GM21717 (cell line): ENCODE results near the gene NAALADL2.
"Not testable (repeated sequence)": the region's sequence is repeated elsewhere in the genome, so short reads cannot be mapped to it uniquely, and the experiment has no call there.

Experiments used
- ATAC-seq: cut with Tn5 transposase; IDR thresholded peaks from one replicate; pipeline ENCODE4 v1.9.1; 2021; ENCODE audit warnings: mild to moderate bottlenecking, moderate library complexity; ENCODE audit not compliant: unreplicated experiment

The NAALADL2 gene

DNA sequence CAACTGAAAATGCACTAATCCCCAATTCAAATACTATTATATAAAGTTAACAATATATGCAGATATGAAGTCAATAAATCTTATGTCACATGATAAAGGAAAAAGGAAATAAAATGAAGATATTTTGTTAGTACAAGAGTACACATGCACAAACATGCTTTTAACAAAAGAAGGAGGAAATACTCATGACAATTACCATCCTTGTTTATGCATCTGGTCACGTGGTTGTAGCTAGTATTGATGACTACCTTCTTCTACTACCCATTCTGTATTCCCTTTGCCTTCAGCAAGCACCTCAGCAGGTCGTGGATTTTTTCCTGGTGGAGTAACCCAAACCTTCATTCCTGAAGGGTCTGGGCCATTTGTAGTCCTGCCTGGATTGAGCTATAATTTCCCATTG, 669.6 kb downstream of the NAALADL2 start:
- not testable (repeated sequence) for ATAC-seq

DNA sequence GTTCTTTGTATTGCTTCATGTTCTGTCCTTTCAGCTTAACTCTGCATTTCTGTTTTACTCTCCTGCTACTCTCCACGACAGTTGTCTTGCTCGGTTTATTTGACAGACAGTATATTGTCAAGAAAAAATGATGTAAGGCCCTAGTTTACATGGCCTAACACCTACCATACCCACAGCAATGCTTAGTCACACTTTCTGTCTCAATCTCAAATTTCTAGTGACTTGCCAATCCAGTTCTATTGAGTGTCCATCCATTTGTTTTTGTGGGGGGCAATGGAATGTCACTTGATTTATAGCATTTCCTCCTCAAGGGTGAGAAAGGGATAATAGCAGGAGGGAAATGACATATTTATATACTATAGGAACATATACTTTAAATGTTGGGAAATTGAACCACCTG, 676.2 kb downstream of the NAALADL2 start:
- no peak for ATAC-seq

DNA sequence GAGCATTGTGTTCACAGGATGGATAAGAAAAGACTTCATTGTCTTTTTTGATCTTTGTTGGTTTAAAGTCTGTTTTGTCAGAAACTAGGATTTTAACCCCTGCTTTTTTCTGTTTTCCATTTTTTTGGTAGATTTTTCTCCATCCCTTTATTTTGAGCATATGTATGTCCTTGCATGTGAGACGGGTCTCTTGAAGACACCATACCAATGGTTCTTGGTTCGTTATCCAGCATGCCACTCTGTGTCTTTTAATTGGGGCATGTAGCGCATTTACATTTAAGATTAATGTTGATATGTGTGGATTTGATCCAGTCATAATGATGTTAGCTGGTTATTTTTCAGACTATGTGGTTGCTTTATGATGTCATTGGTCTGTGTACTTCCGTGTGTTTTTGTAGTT, 687.0 kb downstream of the NAALADL2 start:
- no peak for ATAC-seq

DNA sequence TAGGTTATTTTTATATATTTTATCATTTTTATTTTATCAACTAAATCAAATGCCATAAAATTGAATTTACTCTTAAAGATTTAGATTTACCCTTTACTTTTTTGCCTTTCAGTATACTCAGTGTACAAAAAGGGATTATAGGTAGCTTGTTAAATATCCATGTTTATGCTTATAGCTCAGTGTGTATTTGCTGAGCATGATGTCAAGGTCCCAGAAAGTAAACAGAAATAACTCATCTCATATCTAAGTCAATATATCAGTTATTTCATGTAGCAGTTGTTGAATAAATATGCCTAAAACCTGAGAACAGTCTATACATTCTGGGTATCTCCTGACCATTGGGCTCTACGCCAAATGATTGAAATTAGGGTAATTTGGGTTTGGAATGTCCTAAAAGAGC, 693.8 kb downstream of the NAALADL2 start:
- ATAC-seq: no peak

DNA sequence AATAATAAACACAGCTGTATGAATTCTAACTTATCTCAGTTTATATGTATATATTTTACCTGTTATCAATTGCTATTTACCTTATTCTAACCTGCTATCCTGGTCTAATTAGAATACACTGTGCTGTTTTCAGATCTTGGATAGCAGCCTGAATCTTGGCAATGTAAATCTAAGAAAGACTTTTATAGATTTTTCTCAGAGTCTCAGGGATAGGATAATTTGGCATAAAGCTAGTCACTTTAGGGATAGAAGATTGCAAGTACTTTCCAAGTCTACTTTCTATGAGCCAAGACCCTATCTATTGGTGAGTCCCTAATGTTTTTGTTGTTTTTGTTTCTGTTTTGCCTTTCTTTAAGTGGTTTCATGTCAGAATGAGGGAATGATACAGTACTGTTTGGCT, 695.7 kb downstream of the NAALADL2 start:
- ATAC-seq: no peak

DNA sequence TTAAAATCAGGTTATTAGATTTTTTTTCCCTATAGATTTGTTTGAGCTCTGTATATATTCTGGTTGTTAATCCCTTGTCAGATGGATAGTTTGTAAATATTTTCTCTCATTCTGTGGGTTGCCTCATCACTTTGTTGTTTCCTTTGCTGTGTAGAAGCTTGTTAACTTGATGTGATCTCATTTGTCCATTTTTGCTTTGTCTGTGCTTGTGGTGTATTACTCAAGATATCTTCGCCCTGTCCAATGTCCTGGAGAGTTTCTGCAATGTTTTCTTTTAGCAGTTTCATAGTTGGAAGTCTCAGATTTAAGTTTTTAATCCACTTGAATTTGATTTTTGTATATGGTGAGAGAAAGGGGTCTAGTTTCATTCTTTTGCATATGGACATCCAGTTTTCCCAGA, 699.1 kb downstream of the NAALADL2 start:
- ATAC-seq: no peak

DNA sequence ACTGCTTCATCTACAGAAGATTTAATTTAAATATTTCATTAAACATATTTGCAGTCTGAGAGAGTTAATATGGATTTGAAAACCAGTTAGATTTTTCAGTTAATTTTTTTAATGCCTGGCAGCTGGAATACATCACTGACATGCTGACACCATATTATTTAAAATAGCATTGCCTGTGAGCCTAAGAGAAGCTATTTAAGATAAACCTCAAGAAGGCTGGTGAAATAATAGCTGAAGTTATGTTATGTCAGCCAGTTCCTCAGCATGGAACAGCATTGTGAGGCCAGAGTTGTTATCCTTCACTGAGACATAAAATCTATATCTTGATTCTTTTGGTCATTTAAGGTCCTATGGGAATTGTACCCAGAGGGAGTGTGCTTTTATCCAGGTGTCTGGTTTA, 705.2 kb downstream of the NAALADL2 start:
- ATAC-seq: no peak

DNA sequence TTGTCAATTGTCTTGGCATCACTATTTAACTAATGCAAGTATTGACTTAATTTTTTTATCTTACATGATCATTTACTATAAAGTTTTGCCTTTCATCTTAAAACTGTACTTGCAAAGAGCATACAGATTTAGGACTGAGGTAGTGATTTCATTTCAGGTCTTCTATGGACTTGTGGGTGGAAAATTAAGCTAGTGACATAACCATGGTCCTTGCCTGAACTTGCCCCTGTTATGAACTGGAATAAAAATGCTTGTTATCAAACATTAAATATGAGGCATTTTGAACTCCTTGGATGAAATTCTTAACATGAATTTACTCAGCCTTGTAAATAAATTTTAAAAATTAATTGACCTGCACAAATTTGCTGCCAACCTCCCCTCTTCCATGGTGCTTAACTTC, 712.0 kb downstream of the NAALADL2 start:
- no peak for ATAC-seq

DNA sequence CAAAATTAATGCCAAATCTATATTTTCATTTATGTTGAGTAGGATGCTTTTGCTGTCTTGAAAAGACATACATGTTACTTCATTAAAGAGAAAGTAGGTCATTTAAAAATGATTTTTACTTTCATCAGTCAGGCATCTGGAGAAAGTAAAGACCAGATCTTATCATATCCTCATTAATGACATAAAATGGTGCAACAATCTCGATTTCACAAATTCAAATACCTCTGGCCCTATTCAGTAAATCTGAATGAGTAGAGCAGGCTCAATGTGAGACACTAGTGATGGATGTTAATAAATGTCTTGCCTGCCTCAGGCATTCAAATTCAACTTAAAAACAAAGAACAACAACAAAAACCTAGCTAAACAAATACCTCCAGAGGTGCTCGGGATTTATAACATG, 714.1 kb downstream of the NAALADL2 start:
- no peak for ATAC-seq

DNA sequence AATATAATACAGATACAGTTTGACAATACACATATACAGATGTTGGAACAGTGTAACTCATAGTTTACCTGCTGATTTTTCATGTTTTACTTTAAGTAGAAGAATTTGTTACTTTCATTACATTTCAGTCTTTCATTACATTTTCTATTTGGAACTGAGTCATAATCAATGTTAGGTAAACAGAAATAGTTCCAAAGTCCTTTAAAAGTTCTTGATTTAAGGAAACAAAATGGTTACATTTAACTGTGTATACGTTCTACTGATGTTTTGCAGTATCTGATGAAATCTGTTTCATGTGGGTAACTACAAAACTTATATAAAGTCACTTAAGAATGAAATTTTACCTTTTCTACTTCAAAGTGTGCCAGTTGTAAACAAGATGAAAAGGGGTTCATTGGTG, 721.2 kb downstream of the NAALADL2 start:
- no peak for ATAC-seq

DNA sequence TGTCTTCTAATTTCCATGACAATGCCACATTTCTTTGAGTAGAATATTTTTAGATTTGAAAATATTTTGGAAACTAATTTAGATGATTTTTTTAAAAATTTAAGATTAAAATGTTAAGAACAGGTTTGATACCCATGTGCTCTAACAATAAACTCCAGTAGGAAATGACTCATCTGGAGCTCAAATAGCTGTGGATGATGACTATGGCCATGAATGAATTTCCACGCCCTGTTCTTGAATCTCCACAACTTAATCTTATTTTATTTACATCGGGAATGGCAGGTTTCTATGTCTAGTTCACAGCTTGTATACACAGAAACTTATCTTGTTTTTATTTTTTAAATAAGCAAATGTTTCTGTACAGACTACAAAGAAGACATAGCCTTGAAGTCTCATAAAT, 726.8 kb downstream of the NAALADL2 start:
- no peak for ATAC-seq

DNA sequence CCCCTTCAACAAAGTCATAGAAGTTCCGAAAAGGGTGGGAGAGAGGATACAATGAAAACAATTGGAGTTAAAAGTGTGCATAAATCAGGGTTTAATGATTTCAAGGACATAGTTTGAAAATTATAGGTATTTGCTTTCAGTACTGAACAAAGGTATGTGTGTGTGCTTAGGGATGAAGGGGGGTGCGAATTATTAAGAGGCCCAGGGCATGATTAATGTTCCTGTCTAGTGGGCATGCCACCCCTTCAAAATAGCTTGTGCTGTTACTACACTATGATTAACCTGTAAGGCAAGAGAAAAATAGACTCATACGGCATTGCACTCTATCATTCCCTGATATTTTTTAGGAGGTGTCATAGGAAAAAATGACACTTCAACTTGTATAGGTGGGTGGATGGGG, 731.6 kb downstream of the NAALADL2 start:
- no peak for ATAC-seq

DNA sequence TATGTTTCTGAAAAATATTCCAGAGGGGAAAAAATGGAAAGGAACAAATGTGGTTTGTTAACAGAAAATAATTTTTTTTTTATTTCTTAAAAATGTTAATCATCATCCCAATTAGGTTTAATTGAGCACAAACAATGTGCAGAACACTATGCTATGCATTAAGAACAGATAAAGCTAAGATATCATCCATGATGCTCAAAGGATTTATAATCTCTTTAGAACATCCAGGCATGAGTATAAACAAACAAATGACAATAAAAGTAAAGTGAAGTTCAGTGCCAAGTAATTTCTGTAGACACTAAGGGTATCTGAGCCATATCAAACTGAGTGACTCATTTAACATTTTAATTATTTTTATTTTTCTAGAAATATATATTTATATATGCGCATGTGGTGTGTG, 732.2 kb downstream of the NAALADL2 start:
- no peak for ATAC-seq

DNA sequence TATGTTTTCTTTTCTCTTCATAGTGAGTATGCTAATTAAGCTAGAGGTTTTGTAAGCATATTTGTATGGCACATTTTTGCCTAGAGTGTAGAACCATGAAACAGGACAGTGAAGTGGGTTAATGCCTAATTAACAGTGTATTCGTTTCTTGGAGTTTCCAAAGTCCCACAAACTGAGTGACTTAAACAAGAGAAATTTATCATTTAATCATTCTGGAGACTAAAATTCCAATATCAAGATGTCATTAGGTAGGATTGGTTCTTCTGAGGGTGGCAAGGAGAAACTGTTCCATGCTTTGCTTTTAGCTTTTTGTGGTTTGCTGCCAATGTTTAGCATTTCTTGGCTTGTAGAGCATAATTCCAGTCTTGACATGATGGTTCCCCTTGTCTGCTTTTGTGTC, 734.2 kb downstream of the NAALADL2 start:
- ATAC-seq: no peak

DNA sequence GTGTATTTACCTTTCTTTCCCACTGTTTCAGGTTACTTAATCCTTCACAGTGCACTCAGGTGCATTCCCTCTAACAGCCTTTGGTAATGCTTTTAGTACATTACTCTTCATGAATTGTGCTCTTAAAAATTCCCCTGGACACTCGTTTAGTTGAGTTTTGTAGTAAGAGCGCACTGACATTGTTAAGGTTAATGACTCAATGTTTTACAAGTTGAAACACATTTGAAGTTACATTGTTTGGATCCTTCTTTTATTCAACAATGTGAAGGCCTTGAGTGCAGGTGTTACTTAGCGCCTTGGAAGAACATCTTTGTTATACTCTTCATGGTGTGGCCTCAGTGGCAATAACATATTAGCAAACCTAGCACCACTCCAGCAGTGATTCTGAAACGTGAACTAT, 739.6 kb downstream of the NAALADL2 start:
- ATAC-seq: no peak

DNA sequence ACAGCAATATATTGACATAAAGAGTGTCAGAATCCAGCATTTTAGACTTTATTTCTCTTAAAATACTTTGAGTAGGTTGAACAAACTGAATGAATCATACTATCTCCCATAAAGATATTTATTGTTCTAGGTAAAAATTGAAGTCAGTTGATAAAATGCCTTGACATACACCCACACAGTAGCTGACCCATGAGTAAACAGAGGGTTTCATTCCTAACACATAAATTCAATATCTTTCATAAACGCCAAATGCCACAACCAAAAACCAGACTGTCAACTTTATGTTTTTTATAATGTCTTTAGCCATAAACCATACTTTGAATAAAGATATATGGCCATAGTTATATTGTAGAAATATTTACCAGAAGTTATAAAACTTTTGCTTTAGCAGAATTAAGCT, 742.4 kb downstream of the NAALADL2 start:
- ATAC-seq: no peak

DNA sequence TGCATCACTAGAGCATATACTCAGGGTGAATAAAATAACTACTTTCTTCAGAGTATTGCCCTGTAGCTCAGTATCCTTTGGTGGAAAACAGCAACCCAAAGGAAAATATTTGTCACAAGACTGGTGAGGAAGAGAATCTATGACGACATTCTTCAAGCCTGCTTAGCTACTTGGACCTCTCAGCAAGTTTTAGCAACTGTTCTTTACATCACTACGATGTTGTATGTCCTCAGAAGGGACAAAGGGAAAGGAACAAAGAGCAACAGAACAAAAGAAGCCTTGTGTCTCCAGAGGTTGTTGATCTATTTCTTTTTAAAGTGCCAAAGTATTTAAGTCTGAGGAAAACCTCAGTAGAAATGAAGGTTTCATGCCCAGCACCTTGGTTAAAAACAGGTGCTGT, 746.7 kb downstream of the NAALADL2 start:
- no peak for ATAC-seq

DNA sequence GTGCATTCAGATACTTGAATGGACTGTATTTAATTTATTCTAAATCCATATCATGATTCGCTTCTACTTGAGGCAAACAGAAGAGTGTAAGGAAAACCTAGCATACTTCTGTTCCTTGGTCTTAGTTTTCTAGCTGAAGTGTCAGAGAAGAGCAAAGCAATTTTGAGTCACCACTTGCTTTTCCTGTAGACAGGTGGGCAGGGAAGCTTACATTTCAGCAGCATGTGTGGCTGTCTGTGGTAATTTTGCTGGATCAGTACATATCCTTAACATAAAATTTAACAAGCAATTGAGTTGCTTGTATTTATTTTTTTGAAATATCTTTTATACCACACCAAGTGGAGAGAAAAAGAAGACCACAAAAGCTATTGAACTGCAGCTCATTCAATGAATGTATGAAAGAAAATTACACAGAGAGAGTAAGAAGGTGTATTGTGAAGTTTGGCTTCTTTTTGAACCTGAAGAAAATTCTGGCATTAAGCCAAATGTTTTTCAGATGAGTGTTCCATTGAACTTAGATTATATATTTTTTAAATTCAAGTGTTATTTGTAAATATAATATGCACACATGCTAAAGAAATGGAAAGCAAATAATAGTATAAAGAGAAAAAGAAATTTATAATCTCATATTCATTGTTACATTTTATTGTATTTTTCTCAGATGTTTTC, 747.6 kb downstream of the NAALADL2 start:
- no peak for ATAC-seq

DNA sequence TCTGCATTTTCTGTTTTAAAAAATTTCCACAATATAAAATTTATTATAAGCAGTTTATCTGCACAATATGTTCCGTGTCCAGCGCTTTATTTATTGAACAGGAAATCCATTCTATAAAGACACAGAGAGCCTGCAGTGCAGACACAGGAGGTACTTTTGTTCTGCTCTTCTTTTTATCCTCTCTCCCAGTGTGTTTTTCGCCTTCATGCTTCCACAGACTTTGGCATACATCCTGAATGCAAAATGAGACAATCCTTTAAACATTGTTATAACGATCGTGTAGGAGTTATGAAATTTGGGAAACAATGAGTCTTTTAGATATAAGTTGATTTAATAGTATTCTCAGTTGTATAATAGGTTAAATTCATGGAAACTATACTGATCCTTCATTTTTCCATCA, 749.2 kb downstream of the NAALADL2 start:
- no peak for ATAC-seq

DNA sequence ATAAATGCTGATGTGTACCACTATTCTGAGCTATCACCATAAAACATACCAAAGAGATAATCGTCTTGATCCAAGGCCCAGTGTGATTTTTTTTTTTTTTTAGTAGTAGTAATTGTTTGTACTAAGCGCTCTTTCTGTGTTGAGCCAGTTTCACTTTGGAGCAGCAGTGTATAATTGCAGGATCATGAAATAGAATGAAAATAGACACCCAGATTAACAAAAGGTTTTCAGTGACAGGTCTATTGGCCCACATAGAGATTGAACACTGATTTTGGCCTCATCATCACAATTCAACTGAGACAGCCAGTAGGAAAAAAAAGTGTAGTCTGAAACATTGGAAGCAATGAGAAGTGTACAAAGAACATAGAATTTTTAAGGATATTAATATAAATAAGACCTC, 749.8 kb downstream of the NAALADL2 start:
- ATAC-seq: no peak

DNA sequence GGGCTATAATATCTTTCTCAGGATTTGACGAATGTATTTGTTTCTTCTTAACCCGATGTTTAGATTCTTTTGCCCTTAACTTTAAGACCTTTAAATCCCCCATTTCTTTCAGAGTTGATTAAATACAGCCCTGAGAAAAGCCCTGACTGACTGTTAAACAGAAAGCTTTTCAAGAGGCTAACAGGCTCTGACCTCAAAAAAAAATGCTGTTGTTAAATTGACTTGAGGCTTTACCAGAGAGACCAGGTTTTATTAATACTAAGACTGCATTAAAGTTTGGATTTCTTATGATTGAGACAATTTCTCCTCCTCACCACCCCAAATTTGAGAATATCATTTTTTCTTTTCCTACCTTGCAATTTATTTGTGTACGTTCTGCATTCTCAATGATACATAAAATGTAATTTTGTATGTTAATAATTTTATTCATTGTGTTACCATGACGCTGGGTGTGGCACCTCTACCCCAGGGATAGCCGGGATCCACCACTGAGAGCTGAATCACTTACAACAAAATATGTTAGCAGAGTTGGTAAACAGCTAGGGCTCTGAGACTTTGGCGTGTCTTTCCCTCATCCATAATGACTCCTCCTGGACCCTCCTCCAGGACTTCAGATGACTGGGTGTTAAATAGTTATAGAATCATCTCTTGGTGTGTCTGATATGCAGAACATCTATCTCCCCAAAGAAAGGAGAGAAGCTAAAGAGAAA, 753.5 kb downstream of the NAALADL2 start:
- ATAC-seq: no peak

DNA sequence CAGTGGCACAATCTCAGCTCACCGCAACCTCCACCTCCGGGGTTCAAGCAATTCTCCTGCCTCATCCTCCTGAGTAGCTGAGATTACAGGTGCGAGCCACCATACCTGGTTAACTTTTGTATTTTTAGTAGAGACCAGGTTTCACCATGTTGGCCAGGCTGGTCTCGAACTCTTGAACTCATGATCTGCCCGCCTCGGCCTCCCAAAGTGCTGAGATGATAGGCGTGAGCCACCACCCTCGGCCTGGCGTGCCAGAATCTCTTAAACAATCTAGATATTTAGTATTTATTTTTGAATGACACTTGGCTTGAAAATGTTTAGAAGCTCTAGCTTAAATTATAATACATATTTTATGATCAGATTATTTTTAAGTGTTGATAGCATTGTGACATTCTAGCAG, 755.0 kb downstream of the NAALADL2 start:
- ATAC-seq: not testable (repeated sequence)

DNA sequence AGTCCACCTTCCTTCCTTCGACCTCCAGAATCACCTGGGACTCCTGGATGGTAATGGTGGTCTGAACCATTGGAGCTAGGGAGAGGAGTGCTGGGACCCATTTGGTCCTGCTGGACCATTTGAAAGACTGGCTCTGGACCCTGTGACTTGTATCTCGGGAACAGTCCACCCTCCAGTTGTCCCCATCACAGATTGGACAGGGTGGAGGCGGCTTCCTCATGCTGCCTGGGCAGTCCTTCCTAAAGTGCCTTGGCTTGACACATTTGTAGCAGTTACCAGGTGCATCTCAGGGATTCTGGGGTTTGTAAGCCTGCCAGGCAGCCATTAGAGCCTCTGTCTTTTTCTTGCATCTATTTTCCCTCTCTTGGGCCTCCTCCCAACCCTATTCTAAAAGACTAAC, 758.1 kb downstream of the NAALADL2 start:
- no peak for ATAC-seq
